HG03025 (cell line): ENCODE measurements around the gene HDAC1.
"Not testable (repeated sequence)": the region's sequence is repeated elsewhere in the genome, so short reads cannot be mapped to it uniquely, and the experiment has no call there.

Experiments used
- ATAC-seq: cut with Tn5 transposase; IDR thresholded peaks from one replicate; pipeline ENCODE4 v1.9.1; 2021; ENCODE audit warnings: mild to moderate bottlenecking, moderate library complexity; ENCODE audit not compliant: unreplicated experiment, low FRiP score

The HDAC1 gene

GRCh38 chr1:32273391-32274208 lies 18.3 kb upstream of the HDAC1 start:
- ATAC-seq, result no peak

GRCh38 chr1:32274646-32275340 lies 17.1 kb upstream of the HDAC1 start:
- no peak for ATAC-seq

- no peak for ATAC-seq
These were observed 16.5 kb upstream of the HDAC1 start for GRCh38 chr1:32275424-32275823.

- ATAC-seq, result no peak
These were observed 15.7 kb upstream of the HDAC1 start for GRCh38 chr1:32276032-32276782.

GRCh38 chr1:32284777-32285176 lies 7.1 kb upstream of the HDAC1 start:
- ATAC-seq, result not testable (repeated sequence)

- no peak for ATAC-seq
These were observed 6.2 kb upstream of the HDAC1 start for GRCh38 chr1:32285658-32286057.

- ATAC-seq, result no peak
These were observed 5.1 kb upstream of the HDAC1 start for GRCh38 chr1:32286763-32287162.

- no peak for ATAC-seq
These were observed 2.6 kb upstream of the HDAC1 start for GRCh38 chr1:32289256-32289655.

- ATAC-seq, result no peak
These were observed 657 bp upstream of the HDAC1 start for GRCh38 chr1:32291145-32291707.

GRCh38 chr1:32298211-32298610 lies 6.3 kb downstream of the HDAC1 start:
- ATAC-seq, result not testable (repeated sequence)

- ATAC-seq, result no peak
These were observed 7.4 kb downstream of the HDAC1 start for GRCh38 chr1:32299327-32299726.

GRCh38 chr1:32303358-32303757 lies 11.5 kb downstream of the HDAC1 start:
- ATAC-seq, result no peak

- ATAC-seq, result no peak
These were observed 12.2 kb downstream of the HDAC1 start for GRCh38 chr1:32303997-32304622.

- no peak for ATAC-seq
These were observed 13.4 kb downstream of the HDAC1 start for GRCh38 chr1:32305310-32305709.

GRCh38 chr1:32307324-32307723 lies 15.4 kb downstream of the HDAC1 start:
- no peak for ATAC-seq

- ATAC-seq, result no peak
These were observed 18.1 kb downstream of the HDAC1 start for GRCh38 chr1:32309960-32310359.

- no peak for ATAC-seq
These were observed 20.0 kb downstream of the HDAC1 start for GRCh38 chr1:32311709-32312393.

GRCh38 chr1:32316903-32317277 lies 25.0 kb downstream of the HDAC1 start:
- no peak for ATAC-seq

GRCh38 chr1:32318127-32318869 lies 26.4 kb downstream of the HDAC1 start:
- ATAC-seq, result no peak
